Measurements from ENCODE around the gene ZNF585A. TPM values are rescaled to one million over a fixed set of nuclear protein-coding genes. Genes with fewer than 3 reads are reported as not detected.
A peak's percentile ranks its signal among the peaks of the same experiment; 100 is the strongest.

Gene ZNF585A
- total and polyA plus RNA-seq, 2 donors (not counting 1 experiment from before 2014, with no cell fraction given) = 9.9 to 11.0 TPM

- Histone ChIP-seq H3K9me3 (ENCODE audit: control insufficient read depth, insufficient read depth, low read depth, low read length) (no peaks in the 10 kb centered on the region), H3K9ac (ENCODE audit: insufficient read depth, low read length) (peak overlapping the region; percentile 90), H3K4me1 (ENCODE audit: control insufficient read depth, extremely low read depth, insufficient read depth, low read length) (no peaks in the 10 kb centered on the region), H4K20me1 (ENCODE audit: control insufficient read depth, extremely low read depth, insufficient read depth, low read length) (no peaks in the 10 kb centered on the region), H3K27me3 (ENCODE audit: control insufficient read depth, insufficient read depth, low read length) (no peaks in the 10 kb centered on the region), H3K27ac (ENCODE audit: insufficient read depth, low read length) (peak overlapping the region; percentile 84), H3K4me3 (replicated peaks in 1 of 4; ENCODE audit: control extremely low read depth in 1 of 4, insufficient read depth in 1 of 4, low read depth in 3 of 4, low read length in 4 of 4) (peak overlapping the region; percentile 81 to 96 (median 92)), H3K4me2 (ENCODE audit: extremely low read depth, insufficient read depth, low read length) (peak overlapping the region; percentile 89), H2AFZ (ENCODE audit: low read length) (peak overlapping the region; percentile 99), H3K79me2 (ENCODE audit: control insufficient read depth, insufficient read depth, low read length) (peaks cover 12% of the 10 kb centered on the region), H3K36me3 (ENCODE audit: control insufficient read depth, insufficient read depth, low read length) (no peaks in the 10 kb centered on the region)
- peak; percentile 34 to 72 for DNase-seq (ENCODE audit: low read depth in 2 of 2)
- TF ChIP-seq CTCF (conservative IDR thresholded peaks at IDR 0.05 in 1 of 2, IDR thresholded peaks at IDR 0.05 in 1 of 2; ENCODE audit: low read depth in 1 of 2, low read length in 2 of 2) = no peak
- no peak for TF ChIP-seq EZH2 (IDR thresholded peaks at IDR 0.05; ENCODE audit: low read length, missing control alignments)
These were observed 46.1 kb upstream of the ZNF585A start for GRCh38 chr19:37218592-37218935.

- DNase-seq (ENCODE audit: low read depth in 2 of 2) = peak; percentile 89 to 91
- no peaks in the 10 kb centered on the region for H3K36me3 ChIP-seq (ENCODE audit: control insufficient read depth, insufficient read depth, low read length)
- H3K27me3 ChIP-seq (ENCODE audit: control insufficient read depth, insufficient read depth, low read length) = no peaks in the 10 kb centered on the region
- H3K9ac ChIP-seq (ENCODE audit: insufficient read depth, low read length) = peak within 1 kb of the TSS; percentile 90
- TF ChIP-seq CTCF (conservative IDR thresholded peaks at IDR 0.05 in 1 of 2, IDR thresholded peaks at IDR 0.05 in 1 of 2; ENCODE audit: low read depth in 1 of 2, low read length in 2 of 2) = no peak
- TF ChIP-seq EZH2 (IDR thresholded peaks at IDR 0.05; ENCODE audit: low read length, missing control alignments) = no peak
- peak within 1 kb of the TSS; percentile 81 to 96 (median 92) for H3K4me3 ChIP-seq (replicated peaks in 1 of 4; ENCODE audit: control extremely low read depth in 1 of 4, insufficient read depth in 1 of 4, low read depth in 3 of 4, low read length in 4 of 4)
- H3K79me2 ChIP-seq (ENCODE audit: control insufficient read depth, insufficient read depth, low read length) = peaks cover 12% of the 10 kb centered on the region
- H3K27ac ChIP-seq (ENCODE audit: insufficient read depth, low read length) = peak within 1 kb of the TSS; percentile 84
- H3K9me3 ChIP-seq (ENCODE audit: control insufficient read depth, insufficient read depth, low read depth, low read length) = no peaks in the 10 kb centered on the region
- no peaks in the 10 kb centered on the region for H4K20me1 ChIP-seq (ENCODE audit: control insufficient read depth, extremely low read depth, insufficient read depth, low read length)
- peak within 1 kb of the TSS; percentile 99 for H2AFZ ChIP-seq (ENCODE audit: low read length)
- no peaks in the 10 kb centered on the region for H3K4me1 ChIP-seq (ENCODE audit: control insufficient read depth, extremely low read depth, insufficient read depth, low read length)
- H3K4me2 ChIP-seq (ENCODE audit: extremely low read depth, insufficient read depth, low read length) = peak within 1 kb of the TSS; percentile 89
These were observed 45.5 kb upstream of the ZNF585A start, which contains the start of gene ZNF383 for GRCh38 chr19:37217775-37218591. Gene ZNF383 (plus strand): TSS chr19:37218214. CDS start chr19:37230454, 12,240 bp downstream.

GRCh38 chr19:37217480-37217774 is 44.9 kb upstream of the ZNF585A start:
- H3K36me3 ChIP-seq (ENCODE audit: control insufficient read depth, insufficient read depth, low read length) = no peaks in the 10 kb centered on the region
- H3K79me2 ChIP-seq (ENCODE audit: control insufficient read depth, insufficient read depth, low read length) = peaks cover 12% of the 10 kb centered on the region
- H3K27me3 ChIP-seq (ENCODE audit: control insufficient read depth, insufficient read depth, low read length) = no peaks in the 10 kb centered on the region
- H3K4me2 ChIP-seq (ENCODE audit: extremely low read depth, insufficient read depth, low read length) = peak overlapping the region; percentile 36
- DNase-seq (ENCODE audit: low read depth in 2 of 2) = no peak
- H3K9me3 ChIP-seq (ENCODE audit: control insufficient read depth, insufficient read depth, low read depth, low read length) = no peaks in the 10 kb centered on the region
- H3K4me3 ChIP-seq (replicated peaks in 1 of 4; ENCODE audit: control extremely low read depth in 1 of 4, insufficient read depth in 1 of 4, low read depth in 3 of 4, low read length in 4 of 4) = peak overlapping the region; percentile 81 to 96 (median 92)
- H3K9ac ChIP-seq (ENCODE audit: insufficient read depth, low read length) = no peak overlapping the region
- peak overlapping the region; percentile 84 for H3K27ac ChIP-seq (ENCODE audit: insufficient read depth, low read length)
- TF ChIP-seq EZH2 (IDR thresholded peaks at IDR 0.05; ENCODE audit: low read length, missing control alignments) (no peak), CTCF (conservative IDR thresholded peaks at IDR 0.05 in 1 of 2, IDR thresholded peaks at IDR 0.05 in 1 of 2; ENCODE audit: low read depth in 1 of 2, low read length in 2 of 2) (no peak)
- H3K4me1 ChIP-seq (ENCODE audit: control insufficient read depth, extremely low read depth, insufficient read depth, low read length) = no peaks in the 10 kb centered on the region
- no peaks in the 10 kb centered on the region for H4K20me1 ChIP-seq (ENCODE audit: control insufficient read depth, extremely low read depth, insufficient read depth, low read length)
- peak overlapping the region; percentile 99 for H2AFZ ChIP-seq (ENCODE audit: low read length)
